ENCODE measurements around the gene BEND7. TPM values are rescaled to one million over a fixed set of nuclear protein-coding genes. Genes with fewer than 3 reads are reported as not detected.

BEND7 gene
- total and polyA plus RNA-seq, 9 of the 15 experiments (the other 6 are each of a cell fraction or from before 2014, with no cell fraction given): 1.3 to 11.4 (median 5.2) TPM

DNA sequence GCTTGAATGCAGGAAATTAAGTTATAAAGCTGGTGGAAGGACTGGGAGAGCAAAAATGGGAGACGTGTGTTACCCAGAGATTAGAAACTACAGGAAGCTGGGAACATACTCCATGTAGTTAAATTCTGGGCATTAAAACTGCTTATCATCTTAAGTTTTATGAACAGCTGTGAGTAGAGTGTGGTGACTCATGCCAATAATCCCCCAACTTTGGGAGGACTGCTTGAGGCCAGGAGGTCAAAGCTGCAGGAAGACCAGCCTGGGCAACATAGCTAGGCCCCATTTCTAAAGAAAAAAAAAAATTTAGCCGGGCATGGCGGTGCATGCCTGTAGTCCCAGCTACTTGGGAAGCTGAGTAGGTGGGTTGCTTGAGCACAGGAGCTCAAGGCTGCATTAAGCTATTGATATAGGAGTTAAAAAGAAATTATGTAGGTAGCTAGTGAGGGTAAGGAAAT is 124.5 kb downstream of the BEND7 start (continued):
- TF ChIP-seq CHD7 (IDR thresholded peaks at IDR 0.05; ENCODE audit: low read depth, low read length) (no peak), ZNF830 (CRISPR knock-in tag; IDR thresholded peaks at IDR 0.05) (no peak), TCF7L2 (IDR thresholded peaks at IDR 0.05; ENCODE audit: low read depth, low read length) (no peak), NR2C1 (IDR thresholded peaks at IDR 0.05) (peak; percentile 76), NR2C1 (tag; IDR thresholded peaks at IDR 0.05) (peak; percentile 80)
- TF ChIP-seq, protein P1, sequence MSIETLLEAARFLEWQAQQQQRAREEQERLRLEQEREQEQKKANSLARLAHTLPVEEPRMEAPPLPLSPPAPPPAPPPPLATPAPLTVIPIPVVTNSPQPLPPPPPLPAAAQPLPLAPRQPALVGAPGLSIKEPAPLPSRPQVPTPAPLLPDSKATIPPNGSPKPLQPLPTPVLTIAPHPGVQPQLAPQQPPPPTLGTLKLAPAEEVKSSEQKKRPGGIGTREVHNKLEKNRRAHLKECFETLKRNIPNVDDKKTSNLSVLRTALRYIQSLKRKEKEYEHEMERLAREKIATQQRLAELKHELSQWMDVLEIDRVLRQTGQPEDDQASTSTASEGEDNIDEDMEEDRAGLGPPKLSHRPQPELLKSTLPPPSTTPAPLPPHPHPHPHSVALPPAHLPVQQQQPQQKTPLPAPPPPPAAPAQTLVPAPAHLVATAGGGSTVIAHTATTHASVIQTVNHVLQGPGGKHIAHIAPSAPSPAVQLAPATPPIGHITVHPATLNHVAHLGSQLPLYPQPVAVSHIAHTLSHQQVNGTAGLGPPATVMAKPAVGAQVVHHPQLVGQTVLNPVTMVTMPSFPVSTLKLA (conservative IDR thresholded peaks at IDR 0.05): peak; percentile 48 to 64; a peak in 3 of 4 replicates
- TF ChIP-seq, protein P2, sequence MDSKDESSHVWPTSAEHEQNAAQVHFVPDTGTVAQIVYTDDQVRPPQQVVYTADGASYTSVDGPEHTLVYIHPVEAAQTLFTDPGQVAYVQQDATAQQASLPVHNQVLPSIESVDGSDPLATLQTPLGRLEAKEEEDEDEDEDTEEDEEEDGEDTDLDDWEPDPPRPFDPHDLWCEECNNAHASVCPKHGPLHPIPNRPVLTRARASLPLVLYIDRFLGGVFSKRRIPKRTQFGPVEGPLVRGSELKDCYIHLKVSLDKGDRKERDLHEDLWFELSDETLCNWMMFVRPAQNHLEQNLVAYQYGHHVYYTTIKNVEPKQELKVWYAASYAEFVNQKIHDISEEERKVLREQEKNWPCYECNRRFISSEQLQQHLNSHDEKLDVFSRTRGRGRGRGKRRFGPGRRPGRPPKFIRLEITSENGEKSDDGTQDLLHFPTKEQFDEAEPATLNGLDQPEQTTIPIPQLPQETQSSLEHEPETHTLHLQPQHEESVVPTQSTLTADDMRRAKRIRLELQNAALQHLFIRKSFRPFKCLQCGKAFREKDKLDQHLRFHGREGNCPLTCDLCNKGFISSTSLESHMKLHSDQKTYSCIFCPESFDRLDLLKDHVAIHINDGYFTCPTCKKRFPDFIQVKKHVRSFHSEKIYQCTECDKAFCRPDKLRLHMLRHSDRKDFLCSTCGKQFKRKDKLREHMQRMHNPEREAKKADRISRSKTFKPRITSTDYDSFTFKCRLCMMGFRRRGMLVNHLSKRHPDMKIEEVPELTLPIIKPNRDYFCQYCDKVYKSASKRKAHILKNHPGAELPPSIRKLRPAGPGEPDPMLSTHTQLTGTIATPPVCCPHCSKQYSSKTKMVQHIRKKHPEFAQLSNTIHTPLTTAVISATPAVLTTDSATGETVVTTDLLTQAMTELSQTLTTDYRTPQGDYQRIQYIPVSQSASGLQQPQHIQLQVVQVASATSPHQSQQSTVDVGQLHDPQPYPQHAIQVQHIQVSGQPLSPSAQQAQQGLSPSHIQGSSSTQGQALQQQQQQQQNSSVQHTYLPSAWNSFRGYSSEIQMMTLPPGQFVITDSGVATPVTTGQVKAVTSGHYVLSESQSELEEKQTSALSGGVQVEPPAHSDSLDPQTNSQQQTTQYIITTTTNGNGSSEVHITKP (IDR thresholded peaks at IDR 0.05; ENCODE audit: partially characterized antibody): no peak
- TF ChIP-seq, protein P3, sequence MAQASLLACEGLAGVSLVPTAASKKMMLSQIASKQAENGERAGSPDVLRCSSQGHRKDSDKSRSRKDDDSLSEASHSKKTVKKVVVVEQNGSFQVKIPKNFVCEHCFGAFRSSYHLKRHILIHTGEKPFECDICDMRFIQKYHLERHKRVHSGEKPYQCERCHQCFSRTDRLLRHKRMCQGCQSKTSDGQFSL (CRISPR knock-in tag; IDR thresholded peaks at IDR 0.05): no peak
- TF ChIP-seq, protein P3 (tag; IDR thresholded peaks at IDR 0.05): no peak

All from K562 (cell line).